ENCODE results near the gene EIF2A.

- TF ChIP-seq CTCF (IDR thresholded peaks at IDR 0.05; ENCODE audit: insufficient read depth, low read length, poor library complexity, severe bottlenecking) (no peak), EZH2phosphoT487 (conservative IDR thresholded peaks at IDR 0.05; ENCODE audit: low read length) (no peak)
Measured at GRCh38 chr3:150613034-150613433, 66.4 kb downstream of the EIF2A start.
